Loucy (cell line): ENCODE data around the gene CSNK1G2.

Experiments used
- EZH2phosphoT487 ChIP-seq: fragments of 200-600 bp; IDR thresholded peaks from 2 replicates; pipeline ENCODE4 v1.6.1; 2018; ENCODE audit warnings: antibody characterized with exemption, mild to moderate bottlenecking, moderate library complexity, borderline replicate concordance
- TF ChIP-seq, protein P1 (sequence below): fragments of 200-600 bp; sonication (generic); conservative IDR thresholded peaks from 2 replicates; pipeline ENCODE4 v1.5.1; 2014; ENCODE audit warnings: mild to moderate bottlenecking, antibody characterized with exemption, low read length

DNA sequence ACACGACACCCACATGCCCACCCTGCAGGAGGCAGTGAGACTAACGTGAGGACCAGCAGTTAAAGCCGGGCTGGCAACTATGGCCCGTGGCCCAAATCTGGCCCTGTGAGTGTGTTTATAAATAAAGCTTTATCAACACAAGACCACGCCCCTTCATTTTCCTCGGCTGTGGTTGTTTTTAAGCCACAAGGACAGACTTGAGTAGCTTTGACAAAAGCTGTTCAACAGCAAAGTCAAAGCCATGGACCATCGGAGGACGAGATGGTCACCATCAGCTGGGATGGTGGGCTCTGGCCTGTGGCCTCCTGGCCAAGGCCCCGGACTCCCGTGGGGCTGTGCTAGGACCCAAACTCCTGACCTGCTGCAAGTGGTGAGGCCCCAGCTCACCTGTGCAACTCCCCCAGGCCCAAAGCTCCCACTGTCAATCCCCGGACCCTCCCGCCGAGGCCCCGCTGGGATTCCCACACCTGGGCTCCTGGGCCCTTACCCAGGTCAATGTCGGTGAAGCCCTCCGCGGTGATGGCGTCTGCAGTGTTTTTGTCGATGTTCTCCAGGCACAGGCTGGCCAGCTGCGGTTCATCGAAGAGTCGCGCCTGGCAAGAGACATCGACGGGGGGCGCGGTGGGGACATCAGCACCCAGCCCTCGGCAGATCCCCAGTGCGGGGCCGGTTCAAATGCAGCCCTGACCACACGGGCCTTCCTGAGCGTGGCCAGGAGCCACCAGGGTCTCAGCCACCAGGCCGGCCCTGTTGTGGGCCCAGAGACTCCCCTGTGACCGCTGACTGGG, 49.5 kb downstream of the CSNK1G2 start:
- TF ChIP-seq, protein P1, sequence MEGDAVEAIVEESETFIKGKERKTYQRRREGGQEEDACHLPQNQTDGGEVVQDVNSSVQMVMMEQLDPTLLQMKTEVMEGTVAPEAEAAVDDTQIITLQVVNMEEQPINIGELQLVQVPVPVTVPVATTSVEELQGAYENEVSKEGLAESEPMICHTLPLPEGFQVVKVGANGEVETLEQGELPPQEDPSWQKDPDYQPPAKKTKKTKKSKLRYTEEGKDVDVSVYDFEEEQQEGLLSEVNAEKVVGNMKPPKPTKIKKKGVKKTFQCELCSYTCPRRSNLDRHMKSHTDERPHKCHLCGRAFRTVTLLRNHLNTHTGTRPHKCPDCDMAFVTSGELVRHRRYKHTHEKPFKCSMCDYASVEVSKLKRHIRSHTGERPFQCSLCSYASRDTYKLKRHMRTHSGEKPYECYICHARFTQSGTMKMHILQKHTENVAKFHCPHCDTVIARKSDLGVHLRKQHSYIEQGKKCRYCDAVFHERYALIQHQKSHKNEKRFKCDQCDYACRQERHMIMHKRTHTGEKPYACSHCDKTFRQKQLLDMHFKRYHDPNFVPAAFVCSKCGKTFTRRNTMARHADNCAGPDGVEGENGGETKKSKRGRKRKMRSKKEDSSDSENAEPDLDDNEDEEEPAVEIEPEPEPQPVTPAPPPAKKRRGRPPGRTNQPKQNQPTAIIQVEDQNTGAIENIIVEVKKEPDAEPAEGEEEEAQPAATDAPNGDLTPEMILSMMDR, result no peak
- no peak for TF ChIP-seq EZH2phosphoT487
